Stomach (tissue), 9 donors: Measurements from ENCODE around the gene SPATS2. TPM values are rescaled to one million over a fixed set of nuclear protein-coding genes. Genes with fewer than 3 reads are reported as not detected.
A peak's percentile ranks its signal among the peaks of the same experiment; 100 is the strongest.

ENCODE experiments used
- DNase-seq, 2 donors: peaks; one replicate each; pipeline versions ENCODE4 v3.0.0 to v3.0.0-alpha.2; 2013 to 2019
- H3K27ac ChIP-seq, 5 donors: fragments of 200-600 bp in 4 of 5; sonication (generic) in 4 of 5; one replicate each; pipeline ENCODE4 v1.5.1; 2013 to 2019; ENCODE audit warnings: mild to moderate bottlenecking in 1 of 5, moderate library complexity in 1 of 5
- H3K27me3 ChIP-seq, 3 donors: fragments of 200-600 bp; sonication (generic); one replicate each; pipeline ENCODE4 v1.5.1; 2017 to 2019; ENCODE audit warnings: mixed run types in 1 of 3
- H3K36me3 ChIP-seq, 4 donors: fragments of 200-600 bp; sonication (generic); 1 replicate in 3 of 4; 2 replicates in 1 of 4; pipeline ENCODE4 v1.5.1; 2016 to 2019
- H3K4me1 ChIP-seq, 4 donors: fragments of 200-600 bp; sonication (generic); one replicate each; pipeline ENCODE4 v1.5.1; 2016 to 2019
- H3K4me3 ChIP-seq, 4 donors: fragments of 200-600 bp; sonication (generic) in 3 of 4; one replicate each; pipeline ENCODE4 v1.5.1; 2016 to 2019; ENCODE audit warnings: mild to moderate bottlenecking in 1 of 4
- H3K9me3 ChIP-seq, 4 donors: fragments of 200-600 bp; sonication (generic); one replicate each; pipeline ENCODE4 v1.5.1; 2016 to 2019
- CTCF ChIP-seq, 7 experiments: fragments of 450-650 bp in 4 of 7; fragments of 200-600 bp in 3 of 7; sonication (generic) in 3 of 7; IDR thresholded peaks; one replicate each; pipeline ENCODE4 v1.5.1; 2016 to 2019; ENCODE audit warnings: antibody characterized with exemption in 7 of 7, control low read depth in 2 of 7, mild to moderate bottlenecking in 1 of 7
- EP300 ChIP-seq: sonication (generic); formaldehyde crosslinking; IDR thresholded peaks from one replicate; pipeline ENCODE4 v1.6.1; 2017; ENCODE audit warnings: antibody characterized with exemption
- POLR2A ChIP-seq, 4 donors: fragments of 450-650 bp; IDR thresholded peaks; one replicate each; pipeline ENCODE4 v1.6.1; 2016; ENCODE audit warnings: antibody characterized with exemption in 4 of 4, control low read depth in 2 of 4, mild to moderate bottlenecking in 1 of 4, moderate library complexity in 1 of 4
- POLR2AphosphoS5 ChIP-seq, 3 donors: sonication (generic); formaldehyde crosslinking; IDR thresholded peaks; one replicate each; pipeline ENCODE4 v1.6.1; 2016; ENCODE audit warnings: antibody characterized with exemption in 3 of 3
- WGBS, 5 donors: extraction: QIAGEN DNeasy Blood & Tissue Kit in 3 of 5; methylation state at CpG; one replicate each; pipeline versions ENCODE4 v1.1.5 to v1.1.7; 2013 to 2018; 5-methylcytosine and 5-hydroxymethylcytosine counted together
- intact Hi-C: fragments of 100-400 bp; cut with DNase I; formaldehyde crosslinking; loops from one replicate; pipeline ENCODE4 v1.15.1; 2023; ENCODE audit warnings: low total_unique reads
- polyA plus RNA-seq, 3 donors: library from polyadenylated mRNA; stranded (reverse); fragments of 200-250 nt; gene quantifications; one replicate each; pipeline ENCODE4 v1.2.3, GENCODE V29; 2013
- total RNA-seq, 5 donors: library from RNA; depleted of rRNA; stranded (reverse); fragments of >200 nt; gene quantifications; one replicate each; pipeline versions ENCODE4 v1.1.0 to v1.2.3, GENCODE V29; 2014 to 2016
- donor health status: healthy with polysubstance abuse.
- donor health status: Bipolar disorder and iron deficiency.
- donor health status: healthy.

The SPATS2 gene
- total and polyA plus RNA-seq, 8 donors: 8.0 to 194 (median 17.8) TPM

DNA sequence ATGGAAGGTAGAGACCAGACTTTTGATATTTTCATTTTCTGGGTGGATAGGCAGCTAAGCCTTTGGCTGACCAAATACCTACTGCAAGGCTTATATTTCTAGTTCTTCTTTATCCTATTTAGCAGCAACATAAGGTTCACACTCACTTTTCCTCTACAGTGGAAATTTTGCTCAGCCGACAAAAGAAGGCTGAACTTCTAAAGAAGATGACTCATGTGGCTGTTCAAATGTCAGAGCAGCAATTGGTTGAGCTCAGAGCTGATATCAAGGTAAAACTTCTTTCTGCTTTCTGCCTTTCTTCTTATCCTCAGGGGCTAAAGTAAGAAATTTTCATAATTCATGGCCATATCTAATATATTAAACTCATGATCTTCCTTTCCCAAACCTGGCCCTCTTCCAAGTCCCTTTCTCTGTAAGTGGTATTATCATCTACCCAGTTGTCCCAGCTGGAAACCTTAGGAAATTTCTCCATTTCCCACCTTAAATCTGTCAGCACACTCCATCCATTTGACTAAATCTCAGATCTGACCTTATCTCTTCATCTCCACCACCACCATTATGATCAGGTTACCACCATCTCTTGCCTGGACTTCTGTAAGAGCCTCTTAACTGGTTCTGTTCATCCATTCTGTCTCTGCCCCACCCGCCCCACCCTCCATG is 151.8 kb downstream of the SPATS2 start:
- 77 to 89% (median 83%) methylated on average over 2 of the region's 2 CpGs for WGBS, 5 donors
- Histone ChIP-seq H3K4me1 (peaks cover 0 to under 1% (median 0%) of the 10 kb centered on the region in 4 donors), H3K9me3 (no peaks in the 10 kb centered on the region), H3K27me3 (no peaks in the 10 kb centered on the region), H3K4me3 (no peak overlapping the region), H3K27ac (no peak overlapping the region), H3K36me3 (peaks cover 4 to 33% (median 30%) of the 10 kb centered on the region in 4 donors)
- TF ChIP-seq POLR2A (IDR thresholded peaks at IDR 0.05) (no peak), EP300 (no peak), POLR2AphosphoS5 (IDR thresholded peaks at IDR 0.05) (no peak), CTCF (IDR thresholded peaks at IDR 0.05) (no peak)
- intact Hi-C loops: loop anchor here (5.0 kb wide), 1 partner anchor 157 kb away; no protein-coding TSS in a partner anchor
- DNase-seq: no peak

GRCh38 chr12:49519574-49519936 is 152.3 kb downstream of the SPATS2 start:
- intact Hi-C loops: loop anchor here (5.0 kb wide), 1 partner anchor 157 kb away; no protein-coding TSS in a partner anchor
- H3K4me1 ChIP-seq: peaks cover 0 to 5% (median 0%) of the 10 kb centered on the region in 4 donors
- H3K27me3 ChIP-seq: no peaks in the 10 kb centered on the region
- no peaks in the 10 kb centered on the region for H3K9me3 ChIP-seq
- no peak for DNase-seq
- no peak overlapping the region for H3K4me3 ChIP-seq
- H3K27ac ChIP-seq: no peak overlapping the region
- H3K36me3 ChIP-seq: peaks cover 4 to 37% (median 32%) of the 10 kb centered on the region in 4 donors
- TF ChIP-seq POLR2A (IDR thresholded peaks at IDR 0.05) (no peak), POLR2AphosphoS5 (IDR thresholded peaks at IDR 0.05) (no peak), CTCF (IDR thresholded peaks at IDR 0.05) (no peak), EP300 (no peak)
- 96 to 99% (median 97%) methylated on average over 5 of the region's 5 CpGs for WGBS, 5 donors

- Histone ChIP-seq H3K27ac (no peak overlapping the region), H3K4me3 (no peak overlapping the region), H3K9me3 (no peaks in the 10 kb centered on the region), H3K36me3 (peaks cover 4 to 55% (median 48%) of the 10 kb centered on the region in 4 donors), H3K27me3 (no peaks in the 10 kb centered on the region), H3K4me1 (peaks cover 0 to 16% (median 0%) of the 10 kb centered on the region in 4 donors)
- WGBS, 5 donors: 82 to 91% (median 91%) methylated on average over 4 of the region's 4 CpGs
- intact Hi-C loops: no loop called here
- TF ChIP-seq POLR2AphosphoS5 (IDR thresholded peaks at IDR 0.05) (no peak), POLR2A (IDR thresholded peaks at IDR 0.05) (no peak), CTCF (IDR thresholded peaks at IDR 0.05) (no peak), EP300 (no peak)
- DNase-seq: no peak
Measured at GRCh38 chr12:49521389-49521788, 154.1 kb downstream of the SPATS2 start.

GRCh38 chr12:49524660-49525324 is 157.5 kb downstream of the SPATS2 start:
- H3K9me3 ChIP-seq: no peaks in the 10 kb centered on the region
- peaks cover 0 to 16% (median 0%) of the 10 kb centered on the region in 4 donors for H3K4me1 ChIP-seq
- TF ChIP-seq POLR2AphosphoS5 (IDR thresholded peaks at IDR 0.05): peak in 1 of 3 donors; percentile 54
- TF ChIP-seq POLR2A (IDR thresholded peaks at IDR 0.05): no peak
- peak in 1 of 2 donors; percentile 53 for DNase-seq
- H3K36me3 ChIP-seq: peaks cover 4 to 54% (median 52%) of the 10 kb centered on the region in 4 donors
- no peaks in the 10 kb centered on the region for H3K27me3 ChIP-seq
- intact Hi-C loops: no loop called here
- H3K4me3 ChIP-seq: no peak overlapping the region
- peak overlapping the region in 4 of 5 donors; percentile 16 to 53 (median 22) for H3K27ac ChIP-seq
- WGBS, 5 donors: 46 to 68% (median 62%) methylated on average over 6 of the region's 6 CpGs
